Stimulated activated CD8-positive, alpha-beta memory T cell treated with anti-CD3 and anti-CD28 coated beads, Interleukin-4, amount 100 ng/mL, for 48 hours (primary cell): ENCODE data around the gene CLSTN3.
"Not testable (repeated sequence)": the region's sequence is repeated elsewhere in the genome, so short reads cannot be mapped to it uniquely, and the experiment has no call there.

ENCODE experiments used
- DNase-seq: peaks from one replicate; pipeline ENCODE4 v3.0.0-alpha.2; 2020

CLSTN3 gene

DNA sequence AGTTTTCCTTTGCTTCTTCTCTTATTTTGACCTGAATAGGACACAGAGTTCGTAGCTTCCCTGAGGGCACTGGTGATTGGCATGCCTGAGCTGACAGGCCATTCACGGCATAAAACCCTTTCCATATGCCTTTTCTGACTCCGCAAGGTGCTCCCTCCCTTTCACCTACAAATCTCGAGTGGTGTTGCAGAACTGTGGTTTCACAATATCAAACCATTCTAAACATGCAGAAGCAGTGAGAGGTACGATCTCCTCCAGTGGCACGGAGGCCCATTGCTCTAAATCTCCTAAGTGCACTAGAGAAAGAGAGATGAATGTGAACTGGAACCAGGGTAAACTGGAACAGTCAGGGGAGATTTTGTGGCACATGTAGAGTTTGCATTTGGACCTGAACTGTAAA, 23.9 kb downstream of the CLSTN3 start:
- DNase-seq, result no peak

DNA sequence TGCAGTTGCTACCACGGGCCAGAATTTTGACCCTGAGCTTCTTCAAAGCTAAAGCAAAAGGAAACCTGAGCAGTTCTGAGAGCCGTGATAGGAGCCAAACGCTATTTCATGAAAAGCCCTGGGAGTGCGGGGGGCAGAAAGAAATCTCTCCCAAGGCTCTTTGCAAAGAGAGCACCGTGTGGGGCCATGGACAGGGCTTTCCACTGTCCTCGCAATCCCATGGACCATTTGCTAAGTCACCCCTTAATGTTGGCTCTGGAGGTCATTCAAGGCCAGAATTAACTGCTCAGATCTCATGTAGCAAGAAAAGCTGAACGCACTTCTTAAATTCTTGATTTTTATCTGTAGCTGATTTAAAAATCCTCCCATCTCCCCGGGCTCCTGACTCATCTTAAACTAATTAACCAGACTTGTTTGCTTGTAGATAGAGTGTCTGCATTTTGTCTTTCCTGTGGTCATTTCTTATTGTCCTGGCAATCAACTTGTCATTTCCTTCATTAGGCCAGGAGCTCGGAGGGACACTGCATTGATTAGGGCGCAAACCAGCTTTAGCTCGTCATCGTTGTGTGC, 24.8 kb downstream of the CLSTN3 start:
- DNase-seq, result no peak

DNA sequence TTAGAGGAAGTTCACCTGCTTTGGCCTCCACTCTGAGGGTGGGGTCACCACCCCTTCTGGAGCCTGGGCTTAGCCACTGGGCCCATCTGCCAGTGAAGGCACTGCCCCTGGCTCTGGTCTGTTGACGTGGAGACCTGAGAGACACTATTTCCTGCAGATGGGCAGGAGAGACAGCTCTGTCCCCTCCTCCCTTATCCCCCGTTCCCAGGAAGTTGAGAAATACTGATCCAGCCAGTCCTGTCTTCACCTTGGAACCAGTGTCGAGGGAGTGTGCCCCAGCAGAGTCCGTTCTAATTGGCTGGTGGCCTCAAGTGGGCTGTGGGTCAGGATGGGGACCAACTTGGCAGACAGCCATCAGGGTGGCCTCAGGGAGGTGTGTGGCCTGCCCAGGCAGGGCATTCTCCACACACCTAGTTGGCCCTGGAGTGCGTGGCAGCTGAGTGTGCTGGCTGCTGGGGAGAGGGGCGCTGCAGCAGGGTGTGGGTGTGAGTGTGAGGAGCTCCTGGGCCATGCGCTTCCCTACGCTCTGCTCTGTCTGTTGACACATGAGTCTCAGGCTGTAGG, 25.4 kb downstream of the CLSTN3 start:
- no peak for DNase-seq

DNA sequence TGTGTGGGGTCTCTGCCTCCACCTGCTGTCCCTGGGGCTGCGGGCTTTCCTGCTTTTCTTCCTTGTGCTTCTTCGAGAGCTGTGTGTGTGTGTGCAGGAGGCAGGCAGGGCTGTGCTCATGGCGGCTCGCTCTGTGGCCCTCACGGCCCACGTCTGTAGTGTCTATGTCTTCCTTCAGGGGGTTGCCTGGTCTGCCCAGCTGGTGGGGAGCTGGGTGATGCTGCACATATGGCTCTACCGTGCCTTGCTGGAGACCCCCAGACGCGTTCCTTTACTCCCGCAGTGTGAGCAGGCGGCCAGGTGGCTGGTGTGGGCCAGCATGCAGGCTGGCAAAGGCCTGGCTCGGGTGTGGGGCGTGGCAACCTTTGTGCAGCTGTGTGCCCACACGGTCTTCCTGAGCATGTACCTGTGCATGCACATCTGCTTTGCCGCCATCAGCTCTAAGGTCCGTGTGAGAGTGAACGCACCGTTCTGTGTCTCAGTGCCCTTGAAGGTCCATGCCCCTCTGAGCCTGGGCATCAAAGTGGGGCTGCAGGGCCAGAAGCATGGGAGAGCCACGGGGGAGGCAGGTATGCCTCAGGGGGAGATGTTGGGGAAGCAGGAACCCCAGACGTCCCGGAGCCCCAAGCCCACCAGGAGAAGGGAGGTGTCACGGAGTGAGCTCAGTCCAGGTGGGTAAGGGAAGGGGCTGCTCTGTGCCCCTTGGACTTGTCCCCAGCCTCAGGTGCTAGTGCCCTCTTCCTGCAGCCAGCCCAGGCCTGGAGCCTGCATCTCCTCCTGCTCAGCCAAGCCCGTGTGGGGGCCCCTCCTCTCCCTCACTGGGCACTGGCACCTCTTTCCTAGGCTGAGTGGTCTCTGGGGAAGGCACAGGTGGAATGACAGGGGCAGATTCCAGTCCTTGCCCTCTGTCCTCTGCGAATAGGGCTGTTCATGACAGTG, 26.4 kb downstream of the CLSTN3 start:
- DNase-seq, result no peak

DNA sequence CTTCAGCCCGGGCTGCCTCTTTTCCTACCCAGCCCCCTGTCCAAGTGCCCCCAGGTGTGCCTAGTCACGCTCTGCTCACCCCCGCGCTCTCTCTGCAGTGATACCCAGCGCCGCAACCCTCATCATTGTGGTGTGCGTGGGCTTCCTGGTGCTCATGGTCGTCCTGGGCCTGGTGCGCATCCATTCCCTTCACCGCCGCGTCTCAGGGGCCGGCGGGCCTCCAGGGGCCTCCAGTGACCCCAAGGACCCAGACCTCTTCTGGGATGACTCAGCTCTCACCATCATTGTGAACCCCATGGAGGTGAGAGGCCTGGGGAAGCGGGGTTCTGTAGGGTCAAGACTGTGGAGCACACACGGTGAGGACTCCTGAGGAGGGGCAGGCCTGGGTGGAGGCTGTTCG, 27.2 kb downstream of the CLSTN3 start:
- no peak for DNase-seq

DNA sequence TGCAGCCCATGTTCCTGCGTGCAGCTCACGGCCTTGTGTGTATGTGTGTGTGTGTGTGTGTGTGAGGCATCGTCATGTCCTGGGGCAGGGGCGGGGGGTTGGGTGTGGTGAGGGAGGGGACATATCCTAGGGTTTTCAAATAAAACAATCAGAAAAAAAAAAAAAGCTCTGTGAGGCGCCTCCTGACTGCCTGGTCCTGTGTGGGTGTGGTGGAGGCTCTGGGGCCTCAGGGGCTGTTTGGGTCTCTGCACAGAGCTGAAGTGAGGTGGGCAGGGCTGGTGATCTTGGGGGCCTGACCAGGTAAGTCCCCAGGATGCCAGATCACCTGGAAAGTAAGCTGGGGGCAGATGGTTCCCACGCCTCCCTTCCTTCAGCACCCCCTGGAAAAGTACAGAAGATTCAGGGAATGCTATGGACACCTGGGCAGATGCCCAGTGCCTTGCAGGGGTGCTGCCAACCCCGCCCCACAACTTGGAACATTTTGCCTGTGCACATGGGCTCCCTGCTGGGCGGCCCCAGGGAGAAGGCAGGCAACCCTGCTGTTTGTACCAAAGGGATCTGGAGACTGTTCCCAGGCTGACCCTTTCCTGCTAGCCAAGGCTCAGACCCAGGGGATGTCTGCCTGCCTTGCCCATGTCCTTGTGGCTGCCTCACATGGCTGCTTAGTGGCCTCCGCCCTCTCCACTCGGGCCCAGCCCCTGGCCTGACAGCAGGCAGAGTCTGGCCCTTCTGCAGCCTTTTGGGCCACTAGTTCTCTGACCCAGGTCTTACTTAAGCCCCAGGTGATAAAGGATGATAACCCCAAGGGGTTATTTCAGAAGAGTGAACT, 28.8 kb downstream of the CLSTN3 start:
- DNase-seq, result no peak

DNA sequence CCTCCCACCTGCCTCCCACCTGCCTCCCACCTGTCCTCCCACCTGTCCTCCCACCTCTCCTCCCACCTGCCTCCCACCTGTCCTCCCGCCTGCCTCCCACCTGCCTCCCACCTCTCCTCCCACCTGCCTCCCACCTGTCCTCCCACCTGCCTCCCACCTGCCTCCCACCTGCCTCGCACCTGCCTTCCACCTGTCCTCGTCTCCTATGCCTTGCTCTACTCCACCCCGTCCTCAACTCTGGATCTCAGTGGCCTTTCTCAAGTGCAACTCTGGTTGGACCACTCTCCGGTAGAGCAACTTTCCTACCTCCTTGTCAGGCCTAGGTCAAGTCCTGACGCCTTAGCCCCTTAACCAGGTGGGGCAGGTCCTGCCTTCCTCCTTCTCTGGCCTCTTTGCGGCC, 30.0 kb downstream of the CLSTN3 start:
- DNase-seq, result no peak

DNA sequence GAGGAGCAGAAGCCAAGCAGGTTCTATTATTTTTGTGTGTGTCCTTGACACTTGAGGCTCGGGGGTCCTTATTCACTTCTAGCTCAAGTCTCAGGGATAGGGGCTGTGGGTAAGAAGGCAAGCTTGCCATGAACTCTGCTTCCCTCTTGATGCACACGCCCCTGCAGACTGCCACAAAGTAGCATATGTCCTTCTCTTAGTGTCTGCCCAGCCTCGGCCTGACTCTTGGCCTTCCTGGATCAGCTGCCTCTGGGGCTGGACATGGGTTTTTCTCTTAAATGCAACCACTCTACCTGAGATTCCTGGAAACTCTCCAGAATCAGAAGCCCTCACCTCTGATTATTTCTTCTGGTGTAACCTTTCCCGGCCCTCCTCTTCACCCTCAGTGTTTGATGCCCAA, 31.2 kb downstream of the CLSTN3 start:
- DNase-seq, result no peak

DNA sequence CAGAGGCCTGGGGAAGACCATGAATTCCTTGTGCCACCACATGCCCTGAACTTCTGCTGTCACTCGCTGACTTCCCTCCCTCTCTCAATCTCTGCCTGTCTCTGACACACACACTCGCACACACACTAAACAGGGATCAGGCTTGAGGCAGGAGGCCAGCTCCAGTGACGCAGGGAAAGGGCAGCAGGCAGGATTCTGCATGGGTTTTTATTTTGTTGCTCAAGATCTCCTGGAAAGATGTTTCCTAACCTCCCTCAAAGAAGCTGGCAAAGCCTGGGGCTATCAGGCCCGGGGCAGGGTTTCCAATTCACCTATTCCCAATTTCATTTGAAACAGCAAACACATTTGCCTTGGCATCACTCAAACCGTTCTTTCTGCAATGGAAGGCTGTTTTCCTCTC, 31.6 kb downstream of the CLSTN3 start:
- DNase-seq, result no peak

DNA sequence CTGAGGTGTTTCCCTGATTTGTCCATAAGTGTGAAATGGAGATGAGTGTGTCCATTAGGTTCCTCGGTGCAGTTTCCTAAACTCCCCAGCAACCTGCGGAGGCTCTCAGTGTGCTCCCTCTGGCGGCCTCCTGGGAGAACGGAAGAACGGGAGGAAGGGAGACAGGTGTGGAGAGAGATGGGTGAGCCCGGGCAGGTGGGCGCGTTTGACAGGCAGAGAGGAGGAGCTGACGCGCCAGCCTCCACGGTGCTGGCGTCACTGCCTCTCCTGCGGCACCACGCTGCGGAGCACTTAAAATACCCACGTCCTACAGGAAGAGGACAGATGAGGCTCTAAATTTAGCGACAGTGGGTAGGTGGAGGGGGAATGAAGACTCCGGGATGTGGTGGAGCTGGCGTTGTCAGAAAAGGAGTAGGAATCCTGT, 32.5 kb downstream of the CLSTN3 start:
- peak; percentile 44 for DNase-seq

DNA sequence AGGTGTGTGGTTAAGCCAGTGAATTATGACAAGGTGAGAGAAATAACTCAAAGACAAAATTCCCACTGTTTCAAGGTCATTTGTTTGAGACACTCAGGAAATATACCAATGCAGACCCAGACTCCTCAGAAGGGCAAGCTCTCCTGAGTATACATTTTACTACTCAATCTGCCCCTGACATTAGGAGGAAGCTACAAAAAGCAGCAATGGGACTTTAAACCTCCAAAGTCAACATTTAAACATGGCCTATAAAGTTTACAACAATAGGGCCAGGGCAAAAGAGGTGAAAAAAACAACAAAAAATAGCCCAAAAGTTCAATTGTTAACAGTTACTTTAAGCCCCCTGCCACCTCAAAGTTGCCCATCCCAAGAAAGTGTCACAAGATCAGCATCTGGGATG, 39.8 kb downstream of the CLSTN3 start:
- no peak for DNase-seq

DNA sequence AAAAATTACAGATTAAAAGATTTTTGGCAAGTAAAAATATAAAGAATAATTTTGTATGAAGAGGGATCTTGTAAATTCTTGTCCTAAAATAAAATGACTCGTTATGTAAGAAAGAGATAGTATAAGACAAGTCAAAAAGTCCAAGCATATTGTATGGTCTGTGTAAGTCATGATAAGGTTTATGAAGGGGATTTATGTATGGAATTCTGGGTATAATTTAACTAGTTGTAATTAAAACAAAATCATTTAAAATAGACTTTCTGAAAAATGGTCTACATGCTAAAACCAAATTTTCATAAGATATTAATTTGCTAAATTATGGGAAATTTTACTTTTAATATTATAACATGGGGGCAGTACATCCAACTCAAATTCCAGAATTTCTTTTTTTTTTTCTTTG, 41.7 kb downstream of the CLSTN3 start:
- DNase-seq, result no peak

DNA sequence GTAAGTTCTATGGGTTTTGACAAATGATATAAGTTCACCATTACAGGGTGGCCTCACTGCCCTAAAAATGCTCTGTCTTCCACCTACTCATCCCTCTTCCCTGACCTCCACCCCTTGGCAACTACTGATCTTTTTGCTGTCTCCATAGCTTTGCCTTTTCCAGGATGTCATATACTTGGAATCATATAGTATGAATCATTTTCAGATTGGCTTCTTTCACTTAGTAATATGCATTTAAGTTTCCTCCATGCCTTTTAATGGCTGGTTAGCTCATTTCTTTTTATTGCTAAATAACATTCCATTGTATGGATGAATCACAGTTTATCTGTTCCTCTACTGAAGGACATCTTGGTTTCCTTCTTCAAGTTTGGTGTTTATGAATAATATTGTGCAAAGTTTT, 45.3 kb downstream of the CLSTN3 start:
- DNase-seq, result no peak

DNA sequence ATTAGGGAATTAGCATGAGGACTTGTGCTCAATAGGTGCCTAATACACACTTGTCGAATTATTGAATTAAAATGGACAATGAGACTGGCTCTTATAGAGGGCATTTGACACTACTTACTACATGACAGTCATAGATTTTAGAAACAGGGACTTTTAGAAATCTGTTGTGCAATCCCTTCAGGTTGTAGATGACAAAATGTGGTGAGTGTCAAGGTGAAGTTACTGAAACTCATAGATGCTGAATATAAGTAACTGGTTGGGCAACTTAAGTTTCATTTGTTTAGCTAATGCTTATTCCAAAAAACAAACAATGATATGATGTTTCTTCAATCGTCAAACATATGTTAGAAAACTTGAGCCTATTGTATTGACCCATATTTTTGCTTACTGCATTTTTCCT, 46.4 kb downstream of the CLSTN3 start:
- DNase-seq, result no peak

DNA sequence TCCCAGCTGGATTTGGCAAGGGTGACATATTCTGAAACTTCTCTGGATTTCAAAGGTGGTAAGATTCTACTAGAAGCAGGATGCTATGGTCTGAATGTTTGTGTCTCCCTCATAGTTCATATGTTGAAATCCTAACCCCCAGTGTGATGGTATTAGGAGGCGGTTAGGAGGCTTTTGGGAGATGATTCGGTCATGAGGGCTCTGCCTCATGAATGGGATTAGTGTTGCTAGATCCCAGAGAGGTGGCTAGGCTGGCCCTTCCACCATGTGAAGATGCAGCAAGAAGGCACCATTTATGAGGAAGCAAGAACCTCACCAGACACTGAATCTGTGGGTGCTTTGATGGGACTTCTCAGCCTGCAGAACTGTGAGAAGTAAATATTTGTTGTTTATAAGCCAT, 48.3 kb downstream of the CLSTN3 start:
- no peak for DNase-seq

DNA sequence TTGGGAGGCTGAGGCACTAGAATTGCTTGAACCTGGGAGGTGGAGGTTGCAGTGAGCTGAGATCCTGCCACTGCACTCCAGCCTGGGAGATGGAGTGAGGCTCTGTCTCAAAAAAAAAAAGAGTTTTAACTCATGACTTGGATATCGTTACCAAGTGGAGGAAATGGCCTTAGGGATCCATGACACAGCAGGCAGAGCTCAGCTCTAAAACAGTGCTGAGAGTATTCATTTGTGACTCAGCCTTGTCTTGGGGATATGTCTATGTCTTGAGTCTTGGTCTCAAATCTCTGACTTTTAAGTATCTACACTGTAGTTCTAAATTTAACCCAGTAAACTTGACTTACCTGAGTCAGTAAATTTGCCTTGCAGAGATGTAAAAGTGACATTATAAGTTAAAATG, 50.5 kb downstream of the CLSTN3 start:
- no peak for DNase-seq

DNA sequence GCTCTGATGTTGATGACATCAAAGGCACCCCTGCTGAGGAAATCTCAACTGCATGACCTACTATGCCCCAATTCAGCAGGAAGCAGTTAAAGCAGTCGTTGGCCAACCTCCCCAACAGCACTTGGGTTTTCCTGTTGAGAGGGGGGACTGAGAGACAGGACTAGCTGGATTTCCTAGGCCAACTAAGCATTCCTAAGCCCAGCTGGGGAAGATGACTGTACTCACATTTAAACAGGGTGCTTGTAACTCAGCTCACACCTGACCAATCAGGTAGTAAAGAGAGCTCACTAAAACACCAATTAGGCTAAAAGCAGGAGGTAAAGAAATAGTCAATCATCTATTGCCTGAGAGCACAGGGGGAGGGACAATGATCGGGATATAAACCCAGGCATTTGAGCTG, 55.9 kb downstream of the CLSTN3 start:
- DNase-seq, result not testable (repeated sequence)

DNA sequence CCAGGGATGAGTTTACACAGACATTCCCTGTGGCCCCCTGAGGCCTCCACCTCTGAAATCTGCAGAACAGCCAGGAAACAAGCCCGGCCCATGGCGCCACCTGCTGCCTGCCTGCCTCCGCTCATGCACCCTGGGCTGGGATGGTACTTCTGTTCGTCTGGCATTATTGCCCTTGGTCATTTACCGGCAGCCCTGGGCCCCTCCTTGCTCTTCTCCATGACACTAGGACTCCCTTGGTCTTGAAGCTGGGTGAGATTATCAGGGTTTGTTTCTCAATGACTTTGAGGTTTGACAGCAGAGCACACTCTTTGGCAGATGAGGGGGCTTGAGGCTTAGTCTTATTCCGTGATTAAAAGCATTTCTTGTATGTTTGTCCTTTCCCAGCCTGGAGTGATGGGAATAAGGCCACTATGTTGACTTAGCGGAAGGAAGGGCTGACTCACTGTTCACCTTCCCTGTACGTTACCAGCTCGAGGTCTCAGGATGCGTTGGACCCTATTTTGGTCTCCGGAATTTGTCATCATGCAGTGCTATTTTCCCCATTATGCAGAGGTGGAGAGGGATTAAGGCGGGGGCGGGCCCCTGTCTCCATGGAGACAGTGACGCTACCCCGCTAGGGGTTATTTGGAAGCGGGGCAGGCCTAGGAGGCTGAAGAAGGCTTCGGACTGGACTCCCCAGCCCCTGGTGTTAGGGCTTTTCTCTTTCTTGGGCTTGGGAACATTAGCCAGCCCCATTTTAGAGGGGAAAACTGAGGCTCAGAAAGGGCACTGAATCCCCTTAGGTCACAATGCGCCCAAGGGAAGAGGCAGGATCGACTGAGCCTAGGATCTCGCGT, 58.6 kb downstream of the CLSTN3 start:
- peak; percentile 82 for DNase-seq

DNA sequence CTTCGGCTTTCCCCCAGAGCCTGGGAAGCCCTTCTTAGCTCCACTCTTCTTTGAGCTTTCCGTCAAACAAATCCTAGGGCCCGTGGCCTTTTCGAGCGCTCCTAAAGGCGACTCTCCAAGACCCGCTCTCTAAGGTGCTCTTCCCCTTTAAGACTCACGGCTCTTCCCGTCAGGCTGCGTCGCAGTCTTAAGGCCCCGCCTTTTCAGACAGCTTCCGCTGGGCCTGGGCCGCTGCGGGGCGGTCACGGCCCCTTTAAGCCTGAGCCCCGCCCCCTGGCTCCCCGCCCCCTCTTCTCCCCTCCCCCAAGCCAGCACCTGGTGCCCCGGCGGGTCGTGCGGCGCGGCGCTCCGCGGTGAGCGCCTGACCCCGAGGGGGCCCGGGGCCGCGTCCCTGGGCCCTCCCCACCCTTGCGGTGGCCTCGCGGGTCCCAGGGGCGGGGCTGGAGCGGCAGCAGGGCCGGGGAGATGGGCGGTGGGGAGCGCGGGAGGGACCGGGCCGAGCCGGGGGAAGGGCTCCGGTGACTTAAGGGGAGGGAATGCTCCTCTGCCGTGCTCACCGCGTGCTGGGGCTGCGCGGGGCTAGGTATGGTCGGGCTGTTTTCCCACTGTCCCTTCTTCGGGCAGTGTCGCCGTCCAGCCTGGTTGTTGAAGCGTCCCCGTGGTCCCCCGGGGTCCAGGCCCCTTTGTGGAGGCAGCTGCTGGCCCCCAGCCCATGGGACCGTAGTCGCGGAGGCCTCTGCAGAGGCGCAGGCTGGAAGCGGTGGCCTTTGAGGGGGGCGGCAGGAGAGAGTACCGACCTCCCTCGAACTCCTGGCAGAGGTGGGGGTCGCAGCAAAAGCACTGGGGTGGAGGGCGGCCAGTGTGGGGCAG, 59.5 kb downstream of the CLSTN3 start, which contains the start of gene PEX5:
Gene PEX5 (plus strand): TSS at position 289 of the 870 bp plus-strand sequence. CDS start 692 bp downstream, outside the sequence.
- DNase-seq, result peak; percentile 83

DNA sequence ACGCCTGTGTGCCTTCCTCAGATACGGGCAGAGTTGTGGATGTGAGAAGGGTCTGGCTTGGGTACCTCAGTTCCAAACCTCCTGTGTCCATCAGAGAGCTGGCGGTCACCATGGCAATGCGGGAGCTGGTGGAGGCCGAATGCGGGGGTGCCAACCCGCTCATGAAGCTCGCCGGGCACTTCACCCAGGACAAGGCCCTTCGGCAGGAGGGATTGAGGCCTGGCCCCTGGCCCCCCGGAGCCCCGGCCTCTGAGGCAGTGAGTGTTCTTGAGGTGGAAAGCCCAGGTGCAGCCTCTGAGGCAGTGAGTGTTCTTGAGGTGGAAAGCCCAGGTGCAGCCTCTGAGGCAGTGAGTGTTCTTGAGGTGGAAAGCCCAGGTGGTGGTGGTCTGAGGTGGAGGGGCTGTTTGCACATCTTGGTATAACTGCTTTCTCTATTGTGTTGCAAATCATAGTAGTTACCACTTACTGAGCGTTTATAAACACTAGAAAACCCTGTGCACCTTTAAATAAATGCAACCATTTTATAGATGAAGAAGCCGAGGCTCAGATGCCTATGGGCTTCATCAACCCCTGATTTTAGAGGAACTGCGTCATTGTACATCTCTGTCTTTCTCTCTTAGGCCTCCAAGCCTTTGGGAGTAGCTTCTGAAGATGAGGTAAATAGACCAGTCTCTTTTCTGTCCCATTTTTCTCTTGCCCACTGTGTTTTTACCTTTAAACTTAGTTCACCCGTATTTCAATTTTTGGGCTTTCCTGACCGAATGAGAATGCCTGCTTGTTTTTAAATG, 60.3 kb downstream of the CLSTN3 start:
- DNase-seq, result peak; percentile 31
